ENCODE results near the gene DSE.

The DSE gene

DNA sequence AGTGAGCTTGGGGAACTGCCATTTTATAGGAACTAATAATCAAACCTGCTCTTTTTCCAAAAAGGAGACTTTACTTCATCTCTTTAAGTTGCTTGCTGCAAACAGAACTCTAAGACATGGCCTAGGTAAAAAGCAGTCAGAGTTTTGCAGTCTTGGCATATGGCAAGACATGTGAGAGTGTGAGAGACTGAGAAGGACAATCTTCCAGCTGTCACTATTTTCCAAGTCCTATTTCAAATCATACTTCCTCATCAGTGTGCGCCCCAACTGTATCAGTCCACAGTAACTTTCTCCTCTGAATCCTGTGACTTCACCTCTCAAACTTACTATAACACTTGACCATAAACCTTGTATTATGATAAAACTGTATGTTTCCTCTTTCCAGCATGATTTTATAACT, 100.8 kb downstream of the DSE start:
- DNase-seq (ENCODE audit: extremely low read depth in 1 of 2, low read depth in 1 of 2), result no peak

DNA sequence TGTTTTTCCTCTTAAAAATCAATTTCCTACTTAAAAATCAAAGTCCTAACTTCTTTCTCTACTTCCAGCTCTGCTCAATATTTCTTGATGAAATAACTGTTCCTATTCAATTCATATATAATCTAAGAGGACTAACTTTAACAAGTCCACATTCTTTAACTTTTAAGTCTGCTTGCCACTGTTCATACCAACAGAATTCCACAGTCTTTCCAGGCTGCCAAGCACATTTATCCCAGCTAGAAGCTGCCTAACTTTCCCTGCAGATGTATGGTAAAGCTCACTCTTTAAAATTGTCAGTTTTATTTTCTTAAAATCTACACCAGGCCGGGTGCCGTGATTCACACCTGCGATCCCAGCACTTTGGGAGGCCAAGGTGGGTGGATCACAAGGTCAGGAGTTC, 102.0 kb downstream of the DSE start:
- DNase-seq (ENCODE audit: extremely low read depth in 1 of 2, low read depth in 1 of 2), result no peak

DNA sequence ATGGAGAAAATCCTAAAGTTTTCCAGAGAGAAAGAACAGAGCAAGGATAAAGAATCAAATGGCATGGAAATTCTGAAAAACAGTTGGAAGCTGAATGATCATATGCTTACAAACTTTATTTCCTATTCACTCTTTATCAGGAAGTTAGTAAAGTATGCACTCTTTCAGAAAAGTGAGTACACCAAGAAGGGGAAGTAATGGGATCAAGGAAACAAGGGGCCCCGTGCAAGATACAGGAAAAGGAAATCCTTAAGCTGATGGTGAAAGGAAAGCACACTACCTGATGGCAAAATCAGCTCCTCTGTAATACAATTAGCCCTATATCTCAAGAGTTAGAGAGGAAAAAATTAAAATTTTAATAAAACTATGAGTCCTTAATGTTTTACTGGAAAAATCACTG, 104.4 kb downstream of the DSE start:
- DNase-seq (ENCODE audit: extremely low read depth in 1 of 2, low read depth in 1 of 2), result no peak

DNA sequence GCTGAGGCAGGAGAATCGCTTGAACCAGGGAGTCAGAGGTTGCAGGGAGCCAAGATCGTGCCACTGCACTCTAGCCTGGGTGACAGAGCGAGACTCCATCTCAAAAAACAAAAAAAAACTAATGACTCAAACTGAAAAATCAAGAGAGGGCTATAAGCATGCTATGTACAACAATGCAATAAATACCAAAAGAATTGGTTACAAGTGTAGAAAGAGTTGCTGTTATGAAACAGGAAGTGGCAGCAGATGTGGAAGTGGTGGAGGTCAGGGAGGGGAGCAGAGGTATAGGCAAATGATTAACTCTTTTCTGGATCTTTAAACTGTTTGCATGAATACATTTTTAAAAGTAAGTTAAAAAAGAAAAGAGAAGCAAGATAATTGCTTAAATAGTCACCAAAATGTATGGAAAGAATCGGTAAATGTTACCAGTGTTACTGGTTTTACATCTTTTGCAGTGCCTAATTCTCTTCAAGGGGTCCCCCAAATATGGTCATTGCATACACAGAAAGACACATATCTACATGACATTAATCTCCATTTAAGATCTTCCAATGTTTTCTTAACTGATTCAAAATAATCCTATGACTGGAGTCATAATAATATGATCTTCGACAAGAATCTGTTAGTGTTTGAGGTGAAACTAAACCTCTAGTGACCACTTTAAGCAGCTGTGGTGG, 105.4 kb downstream of the DSE start:
- DNase-seq (ENCODE audit: extremely low read depth in 1 of 2, low read depth in 1 of 2), result no peak

DNA sequence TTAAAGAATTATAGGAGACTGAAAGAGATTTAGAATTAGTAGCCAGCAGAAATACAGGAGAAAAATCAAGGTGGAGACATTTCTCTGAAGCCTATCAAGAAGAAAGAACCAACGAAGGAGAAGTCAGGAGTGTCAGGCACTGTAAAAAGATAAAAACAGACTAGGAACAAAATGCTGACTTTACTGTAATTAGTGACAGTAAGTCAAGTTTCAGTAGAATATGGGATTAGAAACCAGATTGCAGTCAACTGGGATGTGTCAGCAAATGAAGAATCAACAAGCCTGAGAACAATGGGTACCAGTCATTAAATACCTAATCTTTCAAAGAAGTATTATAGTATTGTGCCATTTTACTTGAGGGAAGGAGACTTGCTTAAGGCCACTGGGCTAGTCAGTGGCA, 112.0 kb downstream of the DSE start:
- no peak for DNase-seq (ENCODE audit: extremely low read depth in 1 of 2, low read depth in 1 of 2)

DNA sequence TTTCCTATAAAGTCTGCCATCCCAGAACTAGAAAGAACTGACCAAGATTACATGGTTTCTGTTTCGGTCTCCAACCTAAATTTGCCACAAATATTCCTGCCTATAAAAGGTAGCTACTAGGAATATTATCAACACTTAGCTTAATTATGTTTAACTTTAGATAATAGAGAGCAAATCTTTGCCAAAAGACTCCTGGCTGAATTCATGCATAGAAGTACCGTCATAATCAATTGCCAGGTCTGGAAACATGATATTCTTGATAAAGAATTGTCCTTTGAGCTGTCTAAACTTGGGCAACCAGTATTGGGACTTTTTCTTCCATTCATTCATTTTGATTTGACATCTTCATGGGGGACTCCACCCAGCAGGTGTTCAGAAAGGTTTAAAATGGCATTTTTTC, 112.9 kb downstream of the DSE start:
- DNase-seq (ENCODE audit: extremely low read depth in 1 of 2, low read depth in 1 of 2), result no peak

DNA sequence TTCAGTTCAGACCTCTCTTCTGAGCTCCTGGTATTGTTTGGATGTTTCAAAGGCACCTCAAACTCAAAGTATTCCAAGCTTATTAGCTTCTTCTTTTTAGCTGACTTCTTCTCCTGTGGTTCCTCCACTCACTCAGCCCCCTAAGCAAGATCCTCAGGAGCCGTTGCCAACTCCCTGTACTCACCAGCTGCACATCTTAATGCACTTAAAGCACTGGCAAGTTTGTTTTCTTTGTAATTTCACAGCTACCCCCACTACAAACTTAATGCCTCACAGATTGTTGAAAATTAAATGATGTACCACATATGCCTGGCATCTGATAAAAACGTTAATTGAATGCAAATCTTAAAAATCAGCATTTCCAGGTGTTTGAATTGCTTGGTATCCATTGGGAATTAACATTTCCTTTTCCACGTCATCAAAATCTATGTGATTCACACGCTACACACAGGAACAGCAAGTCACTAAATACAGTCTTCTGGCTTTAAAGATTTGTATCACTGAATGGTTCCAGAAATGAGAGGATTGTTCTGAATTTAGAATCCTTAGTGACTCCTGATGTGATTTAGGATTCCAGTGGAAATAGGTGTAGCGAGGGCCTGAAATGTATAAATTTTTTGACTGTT, 114.9 kb downstream of the DSE start:
- no peak for DNase-seq (ENCODE audit: extremely low read depth in 1 of 2, low read depth in 1 of 2)

DNA sequence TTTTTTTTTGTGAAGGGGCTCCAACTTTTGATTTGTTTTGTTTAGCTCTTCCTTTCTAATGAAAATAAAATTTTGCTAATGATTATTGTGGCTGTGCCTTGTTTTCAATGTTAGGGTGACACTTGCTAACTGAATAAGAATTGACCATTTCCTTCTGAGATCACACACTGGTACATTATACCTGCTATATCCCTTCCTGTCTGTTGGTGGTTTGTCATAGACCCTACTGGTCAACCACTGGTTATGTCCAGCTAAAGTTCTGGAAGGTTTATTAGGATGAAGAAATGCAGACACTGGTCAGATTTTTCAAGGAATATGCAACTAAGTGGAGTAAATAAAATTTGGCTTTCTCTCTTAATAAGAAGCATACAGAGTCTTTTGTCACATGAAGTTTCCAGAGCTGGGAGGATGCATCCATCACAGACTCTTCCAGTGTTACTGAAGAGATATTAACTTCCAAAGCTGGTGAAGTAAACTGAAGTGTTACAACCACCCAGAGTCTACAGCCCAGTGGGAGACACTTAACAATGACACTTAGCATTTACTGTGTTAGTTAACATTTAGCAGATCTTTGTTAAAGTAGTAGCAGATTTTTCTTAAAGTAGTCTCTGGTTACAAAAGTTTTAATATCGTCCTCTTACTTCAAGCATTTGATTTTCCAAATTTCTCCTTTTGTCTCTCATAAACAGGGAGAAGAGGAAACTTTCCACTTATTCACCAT, 121.0 kb downstream of the DSE start:
- no peak for DNase-seq (ENCODE audit: extremely low read depth in 1 of 2, low read depth in 1 of 2)

DNA sequence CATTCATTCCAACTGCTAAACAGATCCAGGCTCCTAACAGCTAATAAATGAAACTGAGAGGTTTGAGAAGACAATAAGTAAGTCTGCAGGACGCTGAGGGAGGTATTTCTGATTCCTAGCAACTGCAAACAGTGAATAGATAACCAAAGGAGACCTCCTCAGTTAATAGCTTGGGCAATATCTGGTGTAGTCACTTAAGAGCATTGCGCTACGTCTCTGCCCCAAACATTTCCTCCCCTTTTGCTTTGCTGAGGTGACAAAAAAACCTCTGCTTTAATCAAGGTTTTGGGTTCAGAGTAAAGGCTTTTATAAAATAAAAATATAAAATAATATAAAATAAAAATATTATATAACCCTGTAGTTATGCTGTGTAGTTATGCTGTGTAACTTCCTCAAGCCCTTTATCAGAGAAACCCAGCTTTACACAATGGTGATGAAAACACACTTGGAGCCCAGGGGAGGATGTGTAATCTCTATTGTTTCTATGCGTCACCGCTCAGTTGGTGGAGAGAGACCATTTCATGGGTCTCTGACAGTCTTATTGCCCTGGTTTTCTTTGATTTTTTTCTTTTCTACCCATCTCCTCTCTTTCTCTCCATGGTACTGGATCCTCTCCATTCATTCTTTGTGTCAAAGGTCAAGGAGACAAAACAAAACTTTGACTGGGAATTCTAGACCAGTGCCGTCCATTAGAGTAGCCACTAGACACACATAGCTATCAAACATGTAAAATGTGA, 121.8 kb downstream of the DSE start:
- DNase-seq (ENCODE audit: extremely low read depth in 1 of 2, low read depth in 1 of 2), result no peak

Measured in activated CD8-positive, alpha-beta memory T cell treated with anti-CD3 and anti-CD28 coated beads for 1 hour (primary cell).